Loucy (cell line): Measurements from ENCODE around the gene ALAD.
A peak's percentile ranks its signal among the peaks of the same experiment; 100 is the strongest.
"Not testable (repeated sequence)": the region's sequence is repeated elsewhere in the genome, so short reads cannot be mapped to it uniquely, and the experiment has no call there.

Experiments used
- H2AFZ ChIP-seq: fragments of 200-600 bp; sonication (generic); 2 replicates; pipeline ENCODE4 v1.6.0; 2016; ENCODE audit warnings: antibody characterized with exemption, mild to moderate bottlenecking, low read length, moderate library complexity
- H3F3A ChIP-seq: fragments of 200-600 bp; 2 replicates; pipeline ENCODE4 v1.6.0; 2016; ENCODE audit warnings: antibody characterized with exemption, low read depth, mild to moderate bottlenecking
- H3K27me3 ChIP-seq: fragments of 200-600 bp; sonication (generic); 2 replicates; pipeline ENCODE4 v1.6.1; 2014; ENCODE audit warnings: low read length, mild to moderate bottlenecking; ENCODE audit not compliant: insufficient read depth, poor library complexity, severe bottlenecking
- H3K36me3 ChIP-seq: fragments of 200-600 bp; sonication (generic); 2 replicates; pipeline ENCODE4 v1.6.1; 2016; ENCODE audit warnings: low read length; ENCODE audit not compliant: insufficient read depth
- H3K4me1 ChIP-seq: fragments of 200-600 bp; sonication (generic); 2 replicates; pipeline ENCODE4 v1.5.1; 2014; ENCODE audit warnings: low read length, mild to moderate bottlenecking; ENCODE audit not compliant: insufficient read depth, poor library complexity, severe bottlenecking
- H3K4me2 ChIP-seq: fragments of 200-600 bp; sonication (generic); 2 replicates; pipeline ENCODE4 v1.6.0; 2014; ENCODE audit warnings: antibody characterized with exemption, low read length, low read depth, mild to moderate bottlenecking; ENCODE audit not compliant: poor library complexity, severe bottlenecking
- H3K4me3 ChIP-seq: fragments of 200-600 bp; sonication (generic); 2 replicates; pipeline ENCODE4 v1.5.1; 2014; ENCODE audit warnings: low read length, mild to moderate bottlenecking, mixed read lengths; ENCODE audit not compliant: poor library complexity, severe bottlenecking
- H3K79me2 ChIP-seq: fragments of 200-600 bp; sonication (generic); 2 replicates; pipeline ENCODE4 v1.6.1; 2014; ENCODE audit warnings: low read length; ENCODE audit not compliant: insufficient read depth
- H3K9ac ChIP-seq: fragments of 200-600 bp; sonication (generic); 2 replicates; pipeline ENCODE4 v1.6.0; 2014; ENCODE audit warnings: mild to moderate bottlenecking, low read depth, low read length, moderate library complexity; ENCODE audit not compliant: poor library complexity, severe bottlenecking
- H3K9me2 ChIP-seq: fragments of 200-600 bp; sonication (generic); replicated peaks from 2 replicates; pipeline ENCODE4 v1.6.1; 2016; ENCODE audit warnings: low read depth, low read length, mixed read lengths
- H3K9me3 ChIP-seq: fragments of 200-600 bp; sonication (generic); 2 replicates; pipeline ENCODE4 v1.6.1; 2014; ENCODE audit warnings: mild to moderate bottlenecking, antibody characterized with exemption, low read length, low read depth; ENCODE audit not compliant: insufficient read depth
- H4K20me1 ChIP-seq: fragments of 200-600 bp; sonication (generic); 2 replicates; pipeline ENCODE4 v1.6.0; 2014; ENCODE audit warnings: antibody characterized with exemption, low read length, mild to moderate bottlenecking; ENCODE audit not compliant: insufficient read depth, poor library complexity, severe bottlenecking
- CTCF ChIP-seq: fragments of 200-600 bp; sonication (generic); conservative IDR thresholded peaks from 2 replicates; pipeline ENCODE4 v1.5.1; 2014; ENCODE audit warnings: mild to moderate bottlenecking, antibody characterized with exemption, low read length
- EZH2phosphoT487 ChIP-seq: fragments of 200-600 bp; IDR thresholded peaks from 2 replicates; pipeline ENCODE4 v1.6.1; 2018; ENCODE audit warnings: antibody characterized with exemption, mild to moderate bottlenecking, moderate library complexity, borderline replicate concordance

Gene ALAD

GRCh38 chr9:113380869-113381378 lies 20.2 kb downstream of the ALAD start:
- no peaks in the 10 kb centered on the region for H3K36me3 ChIP-seq
- no peaks in the 10 kb centered on the region for H3K4me1 ChIP-seq
- H3K9me2 ChIP-seq = no peaks in the 10 kb centered on the region
- H3F3A ChIP-seq = no peaks in the 10 kb centered on the region
- no peaks in the 10 kb centered on the region for H4K20me1 ChIP-seq
- H3K9ac ChIP-seq = no peak overlapping the region
- H3K9me3 ChIP-seq = no peaks in the 10 kb centered on the region
- H3K79me2 ChIP-seq = peaks cover 8% of the 10 kb centered on the region
- TF ChIP-seq CTCF (no peak), EZH2phosphoT487 (no peak)
- no peak overlapping the region for H3K4me2 ChIP-seq
- no peak overlapping the region for H2AFZ ChIP-seq
- no peaks in the 10 kb centered on the region for H3K27me3 ChIP-seq
- H3K4me3 ChIP-seq = no peak overlapping the region

GRCh38 chr9:113379829-113380210 lies 21.3 kb downstream of the ALAD start:
- not testable (repeated sequence) for H3K9ac ChIP-seq, H3K4me2 ChIP-seq, H3K27me3 ChIP-seq, H3K4me3 ChIP-seq, H4K20me1 ChIP-seq, H3K36me3 ChIP-seq, H3K4me1 ChIP-seq, H3K9me2 ChIP-seq, H3K9me3 ChIP-seq, H3F3A ChIP-seq, H2AFZ ChIP-seq
- H3K79me2 ChIP-seq = peaks cover 15% of the 10 kb centered on the region

GRCh38 chr9:113379094-113379828 lies 21.8 kb downstream of the ALAD start:
- H3K4me3 ChIP-seq, H3F3A ChIP-seq, H4K20me1 ChIP-seq, H3K27me3 ChIP-seq, H2AFZ ChIP-seq, H3K36me3 ChIP-seq, H3K9me2 ChIP-seq, H3K4me2 ChIP-seq, H3K9ac ChIP-seq, H3K4me1 ChIP-seq, H3K9me3 ChIP-seq: not testable (repeated sequence)
- peaks cover 15% of the 10 kb centered on the region for H3K79me2 ChIP-seq

- peaks cover 15% of the 10 kb centered on the region for H3K79me2 ChIP-seq
- H3F3A ChIP-seq = no peaks in the 10 kb centered on the region
- no peaks in the 10 kb centered on the region for H3K9me3 ChIP-seq
- no peaks in the 10 kb centered on the region for H3K4me1 ChIP-seq
- no peak for TF ChIP-seq CTCF
- TF ChIP-seq EZH2phosphoT487 = no peak
- H4K20me1 ChIP-seq = no peaks in the 10 kb centered on the region
- H3K27me3 ChIP-seq = no peaks in the 10 kb centered on the region
- H3K9ac ChIP-seq = peak within 1 kb of the TSS; percentile 81
- no peaks in the 10 kb centered on the region for H3K36me3 ChIP-seq
- peak within 1 kb of the TSS; percentile 98 for H2AFZ ChIP-seq
- peak within 1 kb of the TSS; percentile 92 for H3K4me3 ChIP-seq
- H3K9me2 ChIP-seq = no peaks in the 10 kb centered on the region
- H3K4me2 ChIP-seq = peak within 1 kb of the TSS; percentile 68
Observed at GRCh38 chr9:113376634-113377567, 24.2 kb downstream of the ALAD start, which contains the start of gene HDHD3. Gene HDHD3, minus strand, starts transcription at chr9:113376986. Its CDS starts 2,632 bp downstream, at chr9:113374354.
